ENCODE data around the gene RAB17.

GRCh38 chr2:237600205-237600846 lies 9.8 kb upstream of the RAB17 start:
- TF ChIP-seq, protein P1, sequence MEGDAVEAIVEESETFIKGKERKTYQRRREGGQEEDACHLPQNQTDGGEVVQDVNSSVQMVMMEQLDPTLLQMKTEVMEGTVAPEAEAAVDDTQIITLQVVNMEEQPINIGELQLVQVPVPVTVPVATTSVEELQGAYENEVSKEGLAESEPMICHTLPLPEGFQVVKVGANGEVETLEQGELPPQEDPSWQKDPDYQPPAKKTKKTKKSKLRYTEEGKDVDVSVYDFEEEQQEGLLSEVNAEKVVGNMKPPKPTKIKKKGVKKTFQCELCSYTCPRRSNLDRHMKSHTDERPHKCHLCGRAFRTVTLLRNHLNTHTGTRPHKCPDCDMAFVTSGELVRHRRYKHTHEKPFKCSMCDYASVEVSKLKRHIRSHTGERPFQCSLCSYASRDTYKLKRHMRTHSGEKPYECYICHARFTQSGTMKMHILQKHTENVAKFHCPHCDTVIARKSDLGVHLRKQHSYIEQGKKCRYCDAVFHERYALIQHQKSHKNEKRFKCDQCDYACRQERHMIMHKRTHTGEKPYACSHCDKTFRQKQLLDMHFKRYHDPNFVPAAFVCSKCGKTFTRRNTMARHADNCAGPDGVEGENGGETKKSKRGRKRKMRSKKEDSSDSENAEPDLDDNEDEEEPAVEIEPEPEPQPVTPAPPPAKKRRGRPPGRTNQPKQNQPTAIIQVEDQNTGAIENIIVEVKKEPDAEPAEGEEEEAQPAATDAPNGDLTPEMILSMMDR (IDR thresholded peaks at IDR 0.05; ENCODE audit: poor library complexity): peak; percentile 39
- no peak for TF ChIP-seq EZH2 (IDR thresholded peaks at IDR 0.05; ENCODE audit: borderline replicate concordance)

Data from hepatocyte (in vitro differentiated cells).